B cell (primary cell): Measurements from ENCODE around the gene NAPSA.

Experiments
- EZH2 ChIP-seq: IDR thresholded peaks from 2 replicates; pipeline ENCODE4 v1.6.1; 2012; ENCODE audit warnings: borderline replicate concordance, low read depth, mild to moderate bottlenecking, moderate library complexity, low read length; ENCODE audit not compliant: insufficient read depth, poor library complexity, severe bottlenecking
- TF ChIP-seq, protein P1 (sequence below): fragments of 200-600 bp; IDR thresholded peaks from one replicate; pipeline ENCODE4 v1.8.0; 2022; ENCODE audit warnings: antibody characterized with exemption, mild to moderate bottlenecking

DNA sequence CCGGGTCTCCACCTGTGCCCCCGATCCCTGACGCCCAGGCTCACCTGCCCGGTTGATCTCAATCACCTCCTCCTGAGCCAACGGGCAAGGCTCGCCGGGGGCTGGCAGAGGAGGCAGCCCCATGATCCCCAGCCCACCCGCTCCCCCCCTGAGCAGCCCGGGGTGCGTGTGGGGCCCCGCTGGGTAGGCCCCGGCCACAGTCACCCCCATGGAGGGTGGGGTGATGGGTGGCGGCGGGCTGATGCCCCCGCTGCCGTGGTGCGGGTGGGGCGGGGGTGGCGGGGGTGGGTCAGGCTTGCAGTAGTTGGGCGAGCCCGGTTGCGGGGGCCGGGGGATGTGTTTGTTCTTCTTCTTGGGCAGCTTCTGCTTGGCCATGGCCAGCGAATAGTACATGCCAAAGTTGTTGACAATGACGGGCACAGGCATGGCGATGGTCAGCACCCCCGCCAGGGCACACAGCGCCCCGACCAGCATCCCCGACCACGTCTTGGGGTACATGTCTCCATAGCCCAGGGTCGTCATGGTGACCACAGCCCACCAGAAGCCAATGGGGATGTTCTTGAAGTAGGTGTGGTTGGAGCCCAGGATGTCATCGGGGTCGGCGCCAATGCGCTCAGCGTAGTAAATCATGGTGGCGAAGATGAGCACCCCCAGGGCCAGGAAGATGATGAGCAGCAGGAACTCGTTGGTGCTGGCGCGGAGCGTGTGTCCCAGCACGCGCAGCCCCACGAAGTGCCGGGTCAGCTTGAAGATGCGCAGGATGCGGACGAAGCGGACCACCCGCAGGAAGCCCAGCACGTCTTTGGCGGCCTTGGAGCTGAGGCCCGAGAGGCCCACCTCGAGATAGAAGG, 42.3 kb downstream of the NAPSA start:
- no peak for TF ChIP-seq EZH2
- TF ChIP-seq, protein P1, sequence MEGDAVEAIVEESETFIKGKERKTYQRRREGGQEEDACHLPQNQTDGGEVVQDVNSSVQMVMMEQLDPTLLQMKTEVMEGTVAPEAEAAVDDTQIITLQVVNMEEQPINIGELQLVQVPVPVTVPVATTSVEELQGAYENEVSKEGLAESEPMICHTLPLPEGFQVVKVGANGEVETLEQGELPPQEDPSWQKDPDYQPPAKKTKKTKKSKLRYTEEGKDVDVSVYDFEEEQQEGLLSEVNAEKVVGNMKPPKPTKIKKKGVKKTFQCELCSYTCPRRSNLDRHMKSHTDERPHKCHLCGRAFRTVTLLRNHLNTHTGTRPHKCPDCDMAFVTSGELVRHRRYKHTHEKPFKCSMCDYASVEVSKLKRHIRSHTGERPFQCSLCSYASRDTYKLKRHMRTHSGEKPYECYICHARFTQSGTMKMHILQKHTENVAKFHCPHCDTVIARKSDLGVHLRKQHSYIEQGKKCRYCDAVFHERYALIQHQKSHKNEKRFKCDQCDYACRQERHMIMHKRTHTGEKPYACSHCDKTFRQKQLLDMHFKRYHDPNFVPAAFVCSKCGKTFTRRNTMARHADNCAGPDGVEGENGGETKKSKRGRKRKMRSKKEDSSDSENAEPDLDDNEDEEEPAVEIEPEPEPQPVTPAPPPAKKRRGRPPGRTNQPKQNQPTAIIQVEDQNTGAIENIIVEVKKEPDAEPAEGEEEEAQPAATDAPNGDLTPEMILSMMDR, result no peak
